ENCODE results near the gene CASK.

DNA sequence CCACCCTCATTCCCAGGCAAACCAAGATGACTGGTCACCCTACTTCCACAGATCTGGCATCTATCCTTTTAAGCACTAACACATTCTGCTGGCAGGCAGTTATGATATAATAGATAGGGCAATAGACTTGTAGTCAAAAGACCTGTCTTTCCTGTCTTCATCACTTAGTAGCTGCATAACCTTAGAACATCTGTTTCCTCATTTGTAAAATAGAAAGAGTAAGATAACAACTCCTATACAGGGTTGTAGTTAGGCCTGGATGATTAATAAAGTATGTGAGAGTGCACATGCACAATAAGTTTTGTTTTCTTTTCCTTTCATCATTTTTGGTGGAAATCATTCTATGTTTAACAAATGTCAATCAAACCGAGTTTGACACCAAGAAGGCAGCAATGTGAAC lies 127.3 kb downstream of the CASK start:
- TF ChIP-seq EZH2 (IDR thresholded peaks at IDR 0.05; ENCODE audit: borderline replicate concordance, low read depth, low read length, severe bottlenecking) = no peak
- TF ChIP-seq, protein P1, sequence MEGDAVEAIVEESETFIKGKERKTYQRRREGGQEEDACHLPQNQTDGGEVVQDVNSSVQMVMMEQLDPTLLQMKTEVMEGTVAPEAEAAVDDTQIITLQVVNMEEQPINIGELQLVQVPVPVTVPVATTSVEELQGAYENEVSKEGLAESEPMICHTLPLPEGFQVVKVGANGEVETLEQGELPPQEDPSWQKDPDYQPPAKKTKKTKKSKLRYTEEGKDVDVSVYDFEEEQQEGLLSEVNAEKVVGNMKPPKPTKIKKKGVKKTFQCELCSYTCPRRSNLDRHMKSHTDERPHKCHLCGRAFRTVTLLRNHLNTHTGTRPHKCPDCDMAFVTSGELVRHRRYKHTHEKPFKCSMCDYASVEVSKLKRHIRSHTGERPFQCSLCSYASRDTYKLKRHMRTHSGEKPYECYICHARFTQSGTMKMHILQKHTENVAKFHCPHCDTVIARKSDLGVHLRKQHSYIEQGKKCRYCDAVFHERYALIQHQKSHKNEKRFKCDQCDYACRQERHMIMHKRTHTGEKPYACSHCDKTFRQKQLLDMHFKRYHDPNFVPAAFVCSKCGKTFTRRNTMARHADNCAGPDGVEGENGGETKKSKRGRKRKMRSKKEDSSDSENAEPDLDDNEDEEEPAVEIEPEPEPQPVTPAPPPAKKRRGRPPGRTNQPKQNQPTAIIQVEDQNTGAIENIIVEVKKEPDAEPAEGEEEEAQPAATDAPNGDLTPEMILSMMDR (IDR thresholded peaks at IDR 0.05; ENCODE audit: borderline replicate concordance, extremely low read depth, low read length, poor library complexity, severe bottlenecking) = no peak

Data from DND-41 (cell line).